Stimulated activated CD8-positive, alpha-beta memory T cell treated with anti-CD3 and anti-CD28 coated beads, Interleukin-2, amount 100 ng/mL, for 48 hours (primary cell): ENCODE results near the gene SUSD4.

Experiments used
- DNase-seq, 2 donors: peaks; one replicate each; pipeline ENCODE4 v3.0.0-alpha.2; 2020; ENCODE audit warnings: low read depth in 2 of 2

Gene SUSD4

DNA sequence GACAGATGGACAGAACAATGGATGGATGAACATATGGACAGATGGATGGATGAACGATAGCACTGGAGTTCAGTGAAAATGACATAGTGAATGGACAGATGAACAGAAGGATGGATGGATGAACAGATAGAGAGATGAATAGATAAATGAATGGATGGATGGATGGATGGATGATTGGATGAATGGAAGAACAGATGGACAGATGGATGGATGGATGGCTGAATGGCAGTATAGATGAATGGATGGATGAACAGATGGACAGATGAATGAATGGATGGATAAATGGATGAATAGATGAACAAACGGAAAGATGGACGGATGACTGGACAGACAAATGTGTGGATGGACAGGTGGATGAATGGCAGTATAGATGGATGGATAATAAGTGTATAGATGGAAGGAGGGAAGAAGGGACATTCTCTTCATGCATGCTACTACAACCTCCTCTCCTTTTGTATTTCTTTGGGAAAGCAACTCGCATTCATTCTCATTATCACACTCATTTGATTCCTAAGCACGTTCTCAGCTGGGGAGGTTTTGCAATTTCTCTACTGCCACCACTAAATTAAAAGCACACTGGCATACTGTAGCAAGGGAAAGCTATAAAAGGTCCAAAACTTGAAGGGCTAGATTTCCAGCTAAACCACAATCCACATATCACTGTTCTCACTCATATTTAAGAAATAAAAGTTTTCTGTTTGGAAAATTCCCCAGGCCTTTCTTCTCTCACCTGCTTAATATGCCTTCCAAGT is 34.1 kb downstream of the SUSD4 start:
- DNase-seq = no peak

DNA sequence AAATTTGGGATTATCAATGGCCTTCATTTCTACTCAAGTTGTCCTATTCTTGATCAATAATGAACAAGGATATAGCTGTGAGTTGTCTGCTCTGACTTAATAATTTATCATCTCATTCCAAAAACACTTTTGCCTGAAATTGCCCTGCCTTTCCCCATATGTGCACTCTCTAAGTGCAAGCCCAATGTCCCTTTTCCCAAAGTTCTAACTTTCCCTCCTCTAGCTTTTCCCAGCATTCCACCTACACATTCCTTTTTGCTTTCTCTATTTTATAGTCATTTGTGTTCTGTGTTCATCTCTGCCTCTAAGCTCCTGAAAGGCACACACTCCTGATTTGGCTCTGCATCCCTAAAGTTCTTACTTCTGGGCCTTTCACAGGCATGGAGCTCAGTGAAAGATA is 34.7 kb downstream of the SUSD4 start:
- DNase-seq = no peak

DNA sequence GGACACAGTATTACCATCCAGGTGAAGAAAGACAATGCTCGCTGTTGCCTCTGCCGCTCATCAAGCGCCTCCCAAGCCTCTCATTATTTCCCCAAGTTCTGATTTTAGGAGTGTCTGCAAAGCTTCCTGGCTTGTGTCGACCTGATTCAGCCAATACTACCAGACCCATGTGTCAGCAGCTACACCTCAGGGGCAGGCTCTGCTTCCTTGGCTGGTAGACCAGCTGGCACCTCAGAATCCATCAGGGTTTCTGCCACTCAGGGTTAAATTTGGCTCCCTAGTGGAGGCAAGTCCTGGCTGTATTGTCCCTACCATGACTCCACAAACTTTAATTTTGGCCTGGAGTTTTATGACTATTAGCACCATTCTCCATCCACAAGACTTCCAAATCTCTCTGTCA is 35.4 kb downstream of the SUSD4 start:
- no peak for DNase-seq

DNA sequence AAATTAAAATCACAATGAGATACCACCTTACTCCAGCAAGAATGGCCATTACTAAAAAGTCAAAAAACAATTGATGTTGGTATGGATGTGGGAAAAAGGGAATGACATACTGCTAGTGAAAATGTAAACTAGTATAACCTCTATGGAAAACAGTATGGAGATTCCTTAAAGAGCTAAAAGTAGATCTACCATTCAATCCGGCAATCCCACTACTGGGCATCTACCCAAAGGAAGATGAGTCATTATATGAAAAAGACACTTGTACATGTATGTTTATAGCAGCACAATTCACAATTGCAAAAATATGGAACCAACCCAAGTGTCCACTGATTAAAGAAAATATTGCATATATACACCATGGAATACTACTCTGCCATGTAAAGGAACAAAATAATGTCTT is 37.2 kb downstream of the SUSD4 start:
- DNase-seq = no peak

DNA sequence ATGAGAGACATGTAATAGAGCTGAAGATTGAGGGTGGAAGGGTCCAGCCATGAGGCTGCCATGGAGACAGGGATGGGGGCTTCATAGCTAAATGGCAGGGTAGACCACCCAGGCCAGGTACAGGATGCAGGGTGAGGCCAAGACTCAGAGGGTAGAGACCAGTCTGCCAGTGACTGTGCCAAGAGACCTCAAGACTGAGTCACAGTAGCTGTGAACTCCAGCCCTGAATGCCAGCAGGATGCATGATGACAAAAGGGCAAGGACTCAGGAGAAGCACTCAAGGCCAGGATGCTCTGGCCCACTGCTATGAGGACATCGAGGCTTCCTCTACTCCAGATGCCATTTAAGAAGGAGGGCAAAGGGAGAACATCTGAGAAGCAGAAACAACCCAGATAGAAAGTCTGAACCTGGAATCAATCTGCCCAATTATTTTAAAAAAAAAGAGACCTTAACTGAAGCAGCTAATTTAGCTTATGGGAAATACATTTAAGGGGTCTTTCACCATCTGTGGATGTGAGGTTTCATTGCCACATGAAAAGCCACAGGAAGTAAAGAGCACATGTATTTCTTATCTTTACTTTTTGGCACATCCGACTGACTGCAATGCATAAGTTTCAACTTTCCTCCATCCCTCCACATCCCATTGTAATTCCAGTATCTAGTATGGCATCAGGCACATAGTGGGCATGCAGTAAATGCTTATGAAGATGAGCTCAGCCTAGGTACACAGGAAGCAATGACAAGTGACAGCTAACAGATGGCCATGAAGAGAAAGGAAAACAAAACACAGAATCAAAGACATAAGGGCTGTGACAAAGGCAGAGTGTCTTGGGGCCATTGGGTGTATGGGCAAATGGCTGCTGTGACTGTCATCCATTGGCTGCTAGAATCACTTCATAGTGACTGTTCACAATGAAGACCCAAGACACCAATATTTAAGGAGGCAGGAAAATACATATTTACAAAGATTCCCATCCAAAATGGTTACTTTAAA is 40.2 kb downstream of the SUSD4 start:
- DNase-seq = no peak

DNA sequence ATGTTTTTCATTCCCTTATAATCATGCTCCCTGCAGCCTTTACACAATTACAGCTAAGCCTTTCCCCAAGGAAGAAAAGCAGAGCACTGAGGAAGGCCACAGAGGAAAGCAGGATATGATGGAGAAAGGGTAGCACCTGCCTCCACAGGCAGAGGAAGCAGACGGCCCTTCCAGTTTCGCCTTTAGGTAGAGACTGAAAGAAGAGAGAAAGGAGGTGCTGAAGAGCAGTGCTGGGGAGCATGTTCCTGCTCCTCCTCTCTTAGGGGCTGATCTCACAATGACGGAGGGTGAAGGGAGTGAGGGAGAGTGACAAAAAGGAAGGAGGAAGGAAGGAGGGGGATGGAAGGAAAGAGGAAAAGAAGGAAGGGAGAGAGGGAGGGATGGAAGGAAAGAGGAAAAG is 41.1 kb downstream of the SUSD4 start:
- DNase-seq = no peak

DNA sequence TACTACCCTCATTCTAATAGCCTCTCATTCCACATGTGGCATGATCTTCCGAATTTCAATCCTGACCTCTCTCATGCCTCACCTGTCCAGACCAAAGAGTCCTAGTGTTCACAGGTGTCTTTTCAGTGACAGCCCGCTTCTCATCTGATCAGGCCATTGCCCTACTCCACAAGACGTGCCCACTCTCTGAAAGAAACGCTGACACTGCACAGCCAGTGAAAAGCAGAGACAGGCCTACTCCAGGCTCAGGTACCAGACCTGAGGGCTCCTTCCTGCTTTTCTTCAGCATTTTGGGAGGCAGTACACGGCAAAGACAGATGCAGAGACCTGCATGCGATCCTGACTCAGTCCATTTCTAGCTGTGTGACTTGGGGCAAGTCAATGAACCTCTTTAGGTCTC is 43.0 kb downstream of the SUSD4 start:
- DNase-seq = no peak

DNA sequence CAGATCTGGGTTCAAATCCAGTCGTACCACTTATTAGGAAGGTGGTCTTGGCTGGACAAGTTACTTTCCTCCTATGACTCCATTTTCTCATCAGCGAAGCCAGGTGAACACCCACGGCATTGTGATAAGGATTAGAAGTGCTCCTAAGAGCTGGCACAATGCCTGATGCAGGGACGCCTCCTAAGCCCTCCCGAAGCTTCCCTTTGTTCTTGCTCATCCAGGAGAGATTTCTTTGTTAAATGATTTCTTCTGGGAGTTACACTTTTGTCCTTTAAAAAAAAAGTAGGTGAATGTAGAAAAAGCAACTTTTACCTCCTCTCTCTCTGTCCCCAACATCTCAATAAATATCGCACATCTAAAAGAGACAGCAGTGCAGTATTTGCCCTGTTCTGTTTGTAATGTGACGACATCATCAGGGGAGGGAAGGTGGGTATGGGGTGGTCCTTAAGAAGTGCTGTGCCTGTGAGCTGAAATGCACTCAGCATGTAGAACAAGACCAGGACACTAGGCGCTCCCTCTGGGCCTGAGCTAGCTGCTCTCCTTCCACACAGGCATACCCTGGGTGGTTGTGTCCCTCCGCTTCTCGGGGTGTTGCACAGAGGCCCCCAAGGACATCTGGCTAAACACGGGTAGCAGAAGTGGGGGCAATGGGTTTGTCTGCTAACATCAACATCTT is 43.9 kb downstream of the SUSD4 start:
- no peak for DNase-seq

DNA sequence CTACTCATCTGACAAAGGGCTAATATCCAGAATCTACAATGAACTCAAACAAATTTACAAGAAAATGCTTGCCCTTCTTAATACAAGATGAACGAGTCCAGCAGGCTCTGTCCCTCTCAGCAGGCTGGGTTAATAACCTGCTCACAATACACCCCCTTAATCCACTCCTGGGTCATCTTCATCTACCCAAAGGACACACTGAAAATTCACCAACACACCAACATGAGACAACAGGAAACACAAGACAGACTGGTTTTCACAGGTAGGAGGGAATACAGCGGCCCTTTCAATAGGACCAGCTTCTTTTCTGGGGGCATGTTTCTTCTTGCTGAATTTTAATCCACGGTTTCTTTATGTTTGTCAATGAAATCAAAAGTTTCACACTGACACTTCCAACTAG is 44.6 kb downstream of the SUSD4 start:
- no peak for DNase-seq

DNA sequence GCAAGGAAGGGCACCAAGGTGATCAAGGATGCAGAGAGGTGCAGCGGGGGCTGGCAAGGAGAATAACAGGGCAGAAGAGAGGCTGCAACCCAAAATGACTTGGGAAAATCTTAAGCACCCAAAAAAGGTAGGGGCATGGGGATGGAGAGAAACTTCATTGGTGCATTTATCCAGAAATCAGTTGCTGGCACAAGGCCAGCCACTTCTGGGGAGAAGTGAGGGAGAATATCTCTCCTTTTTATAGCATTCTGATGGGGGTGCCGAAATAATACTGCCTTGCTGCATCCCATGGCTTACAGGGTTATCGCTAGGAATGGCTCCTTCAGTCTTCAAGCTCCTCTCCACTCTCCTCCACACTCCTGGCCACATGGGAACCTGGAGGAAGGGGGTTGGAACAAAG is 47.9 kb downstream of the SUSD4 start:
- no peak for DNase-seq

DNA sequence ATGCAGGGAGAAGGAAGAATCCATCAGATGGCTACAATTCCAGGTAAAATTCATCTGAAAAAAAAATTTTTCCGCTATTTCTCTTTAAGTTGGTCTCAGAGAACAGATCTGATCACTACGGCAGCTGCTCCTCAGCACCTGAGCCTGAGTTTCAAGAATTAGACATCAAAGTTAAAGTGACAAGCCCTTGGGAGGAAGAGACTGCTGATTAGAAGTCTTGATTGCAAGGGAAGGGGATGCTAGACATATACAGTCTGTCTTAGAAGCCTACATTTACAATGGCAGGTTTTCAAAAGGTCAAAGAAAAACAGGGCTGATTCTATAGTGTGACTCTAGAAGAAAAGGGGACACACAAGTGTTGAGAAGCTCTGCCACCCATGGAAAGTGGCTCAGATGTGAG is 48.3 kb downstream of the SUSD4 start:
- no peak for DNase-seq

DNA sequence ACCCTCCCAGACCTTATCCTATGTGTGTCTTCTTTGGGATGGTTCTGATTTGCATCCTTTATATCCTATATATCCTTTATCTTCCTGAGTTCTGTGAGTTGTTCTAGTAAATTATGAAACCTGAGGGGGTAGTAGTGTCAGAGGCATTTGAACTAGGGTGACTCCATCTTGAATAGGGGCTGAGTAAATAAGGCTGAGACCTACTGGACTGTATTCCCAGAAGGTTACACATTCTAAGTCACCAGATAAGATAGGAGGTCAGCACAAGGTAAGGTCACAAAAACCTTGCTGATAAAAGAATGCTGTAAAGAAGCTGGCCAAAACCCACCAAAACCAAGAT is 50.6 kb downstream of the SUSD4 start:
- no peak for DNase-seq

DNA sequence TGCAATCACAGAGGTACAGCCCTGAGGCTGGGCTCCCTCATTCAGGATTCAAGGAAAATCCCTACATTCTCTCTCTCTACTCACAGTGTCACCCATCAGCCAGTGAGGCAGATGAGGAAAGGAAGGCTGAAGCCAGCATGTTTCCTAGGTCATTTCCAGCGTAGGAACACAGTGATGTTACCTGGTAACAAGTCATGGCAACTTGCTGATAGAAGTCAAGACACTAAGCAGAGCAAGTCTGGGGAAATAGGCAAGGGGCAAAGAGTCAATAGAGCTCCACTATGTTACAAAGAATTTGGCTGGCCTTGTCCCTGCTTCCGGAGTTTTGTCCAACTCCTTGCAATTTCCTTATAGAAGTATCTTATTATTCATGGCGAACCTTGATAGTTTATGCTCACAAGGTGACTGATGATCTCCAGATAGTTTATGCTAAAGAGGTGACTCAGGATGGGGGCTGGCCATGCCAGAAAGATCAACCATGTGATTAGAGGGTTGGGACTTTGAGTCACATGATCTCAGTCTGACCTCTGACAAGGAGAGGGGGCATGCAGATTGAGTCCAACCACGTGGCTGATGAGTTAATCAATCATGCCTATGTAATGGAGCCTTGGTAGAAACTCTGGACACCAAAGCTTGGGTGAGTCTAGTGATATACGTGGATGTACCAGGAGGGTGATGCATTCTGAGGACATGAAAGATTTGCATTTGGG is 51.1 kb downstream of the SUSD4 start:
- no peak for DNase-seq

DNA sequence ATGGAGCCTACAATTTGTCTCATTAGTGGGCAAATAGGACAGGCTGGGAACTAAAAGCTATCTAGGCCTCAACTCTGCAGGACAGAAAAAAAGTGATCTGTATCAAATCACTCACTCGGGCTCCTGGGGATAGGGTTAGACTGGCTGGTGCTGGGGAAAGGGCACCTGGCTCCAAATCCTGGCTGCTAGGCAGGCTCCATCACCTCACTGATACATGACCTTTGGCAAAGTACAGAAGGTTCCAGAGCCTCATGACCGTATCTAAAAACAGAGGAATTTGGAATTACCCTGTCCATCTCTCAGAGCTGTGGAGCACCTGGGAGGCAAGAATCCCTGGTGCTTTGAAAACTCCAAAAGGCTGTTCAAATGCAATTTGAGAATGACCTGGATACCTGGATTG is 51.7 kb downstream of the SUSD4 start:
- DNase-seq = no peak

DNA sequence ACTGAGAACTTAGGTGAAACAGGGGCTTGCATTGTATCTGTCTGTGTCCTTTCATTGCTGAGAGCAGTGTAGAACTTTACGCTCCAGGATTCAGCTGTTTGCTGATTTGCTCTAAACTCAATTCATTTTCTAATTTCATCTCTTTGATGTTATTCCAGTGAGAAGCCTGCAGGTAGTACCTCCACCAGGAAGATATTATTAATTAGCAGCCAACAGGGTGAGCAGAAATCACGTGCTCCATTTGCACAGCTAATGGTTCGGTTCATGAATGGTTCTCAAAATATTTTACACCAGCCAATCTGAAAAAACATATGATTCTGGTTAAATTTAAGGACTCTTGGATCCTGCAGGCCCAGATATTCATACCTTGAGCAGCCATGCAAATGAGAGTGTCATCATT is 52.1 kb downstream of the SUSD4 start:
- no peak for DNase-seq

DNA sequence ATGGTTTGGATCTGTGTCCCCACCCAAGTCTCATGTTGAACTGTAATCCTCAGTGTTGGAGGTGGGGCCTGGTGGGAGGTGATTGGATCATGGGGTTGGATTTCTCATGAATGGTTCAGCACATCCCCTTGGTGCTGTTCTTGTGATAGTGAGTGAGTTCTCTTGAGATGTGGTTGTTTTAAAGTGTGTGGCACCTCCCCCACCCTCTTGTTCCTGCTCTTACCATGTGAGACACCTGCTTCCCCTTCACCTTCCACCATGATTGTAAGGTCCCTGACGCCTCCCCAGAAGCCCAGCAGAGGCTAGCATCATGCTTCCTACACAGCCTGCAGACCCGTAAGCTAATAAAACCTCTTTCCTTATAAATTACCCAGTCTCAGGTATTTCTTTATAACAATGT is 55.8 kb downstream of the SUSD4 start:
- no peak for DNase-seq

DNA sequence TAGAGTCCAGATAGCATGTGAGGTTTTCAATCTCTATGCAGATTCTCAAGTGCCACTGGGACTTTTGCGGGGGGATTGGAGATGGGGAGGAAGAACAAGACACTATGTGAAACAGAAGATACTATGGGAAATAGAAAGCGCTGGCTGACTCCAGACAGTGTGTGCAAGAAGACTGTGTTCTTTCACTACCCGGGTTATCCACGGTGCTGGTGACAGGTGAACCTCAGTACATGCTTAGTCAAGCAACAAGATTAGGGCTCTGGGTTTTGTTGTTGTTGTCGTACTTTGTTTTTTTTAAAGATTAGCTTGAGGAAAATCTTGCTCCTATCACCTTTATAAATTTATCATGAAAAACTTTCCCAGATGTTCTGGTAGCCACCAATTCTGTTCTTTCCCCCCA is 56.4 kb downstream of the SUSD4 start:
- DNase-seq = no peak

DNA sequence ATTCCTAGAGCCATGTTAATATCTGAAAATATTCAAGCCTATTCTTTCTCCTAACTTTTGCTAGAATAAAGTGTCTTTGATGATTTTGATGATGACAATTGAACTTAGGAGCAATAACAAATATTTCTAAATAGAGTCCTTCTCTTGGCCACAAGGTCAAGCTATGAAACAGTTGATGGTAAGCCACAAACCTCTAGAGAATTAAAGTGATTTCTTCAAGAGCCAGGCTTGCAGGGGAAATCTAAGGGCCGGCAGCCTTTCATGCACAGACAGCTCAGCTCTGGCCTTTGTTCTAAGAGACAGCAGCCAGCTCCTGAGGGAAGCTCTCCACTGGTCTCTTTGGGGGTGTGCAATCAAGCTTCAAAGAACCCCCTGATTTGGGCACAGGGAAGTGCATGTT is 59.0 kb downstream of the SUSD4 start:
- no peak for DNase-seq

DNA sequence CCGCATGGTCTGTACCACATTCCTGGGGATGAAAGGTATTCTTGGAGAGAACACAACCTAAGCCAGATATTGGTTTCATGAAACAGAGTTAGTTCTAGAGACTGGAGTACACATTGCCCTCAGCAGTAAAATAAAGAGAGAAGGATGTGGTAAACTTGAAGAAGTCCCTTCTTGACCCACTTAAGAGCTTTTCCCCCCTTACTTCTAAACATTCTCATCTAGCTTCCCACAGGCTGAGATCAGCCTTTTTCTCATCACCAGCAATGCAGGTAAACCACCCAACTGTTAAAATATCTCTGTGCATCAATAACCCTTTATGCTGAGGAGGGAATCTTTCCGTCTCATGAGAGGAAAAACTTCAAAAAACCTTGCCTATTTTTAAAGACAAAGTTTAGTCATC is 62.6 kb downstream of the SUSD4 start:
- no peak for DNase-seq

DNA sequence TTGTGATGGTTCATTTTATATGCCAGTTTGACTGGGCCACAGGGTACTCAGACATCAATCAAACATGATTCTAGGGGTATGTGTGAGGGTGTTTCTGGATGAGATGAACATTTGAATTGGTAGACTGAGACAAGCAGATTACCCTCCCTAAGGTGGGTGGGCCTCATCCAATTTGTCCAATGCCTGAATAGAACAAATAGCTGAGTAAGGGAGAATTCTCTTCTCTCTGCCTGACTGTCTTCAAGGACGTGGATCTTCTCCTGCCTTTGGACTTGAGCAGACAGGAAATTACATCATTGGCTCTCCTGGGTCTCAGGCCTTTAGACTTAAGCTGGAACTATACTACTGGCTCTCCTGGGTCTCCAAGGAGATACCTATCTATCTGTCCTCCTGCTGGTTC is 64.4 kb downstream of the SUSD4 start:
- no peak for DNase-seq

DNA sequence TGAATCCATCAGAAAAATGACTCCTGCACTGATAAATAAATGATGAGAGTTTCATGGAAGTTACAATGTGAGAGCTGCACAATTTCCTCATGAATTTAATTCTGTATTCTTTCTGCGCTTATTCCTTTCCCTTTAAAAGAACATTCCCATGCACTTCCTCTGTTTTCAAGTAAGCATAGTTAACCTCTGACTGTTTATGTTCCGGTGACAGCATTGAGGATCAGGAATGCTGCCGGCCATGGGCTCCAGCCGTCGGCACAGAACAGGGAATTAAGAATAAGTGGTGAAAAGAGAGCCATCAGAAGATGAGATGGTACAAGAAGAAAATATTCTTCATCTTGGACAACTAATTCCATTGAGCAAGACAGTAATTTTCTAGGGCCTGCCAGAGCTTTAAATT is 65.3 kb downstream of the SUSD4 start:
- no peak for DNase-seq

DNA sequence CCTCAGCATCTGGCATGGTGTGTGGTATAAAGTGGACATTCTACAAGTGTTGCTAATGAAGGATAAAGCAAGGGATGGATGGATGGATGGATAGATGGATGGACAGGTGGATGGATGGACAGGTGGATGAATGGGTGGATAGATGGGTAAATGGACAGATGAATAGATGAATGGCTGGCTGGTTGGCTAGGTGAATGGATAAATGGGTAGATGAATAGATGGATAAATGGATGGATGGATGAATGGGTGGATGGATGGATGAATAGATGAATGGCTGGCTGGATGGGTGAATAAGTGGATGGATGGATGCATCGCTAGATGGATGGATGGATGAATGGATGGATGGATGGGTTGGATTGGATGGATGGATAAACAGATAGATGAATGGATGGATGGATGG is 66.2 kb downstream of the SUSD4 start:
- DNase-seq = no peak
